ENCODE results near the gene UGDH. TPM values are rescaled to one million over a fixed set of nuclear protein-coding genes. Genes with fewer than 3 reads are reported as not detected.

The UGDH gene
- total and polyA plus RNA-seq, 2 of the 13 experiments (the other 11 are each of a cell fraction or from before 2014, with no cell fraction given): 99.0 to 384 TPM

GRCh38 chr4:39515669-39516401 lies 11.4 kb downstream of the UGDH start (continued):
- TF ChIP-seq ZNF770 (CRISPR knock-in tag; IDR thresholded peaks at IDR 0.05) (peak; percentile 94), ZNF644 (CRISPR knock-in tag; IDR thresholded peaks at IDR 0.05; ENCODE audit: low read depth) (0 out of 2 replicates have a peak, but pooled peaks have one; percentile 8), ZFP90 (CRISPR knock-in tag; IDR thresholded peaks at IDR 0.05; ENCODE audit: borderline replicate concordance) (0 out of 2 replicates have a peak, but pooled peaks have one; percentile 37), ZBTB38 (CRISPR knock-in tag; IDR thresholded peaks at IDR 0.05) (peak; percentile 76; the same call in 1 of the 2 replicates), ZNF501 (CRISPR knock-in tag; IDR thresholded peaks at IDR 0.05) (peak; percentile 62; the same call in 1 of the 2 replicates), NFKB2 (CRISPR knock-in tag; IDR thresholded peaks at IDR 0.05; ENCODE audit: borderline replicate concordance) (0 out of 2 replicates have a peak, but pooled peaks have one; percentile 40), EHMT2 (IDR thresholded peaks at IDR 0.05; ENCODE audit: borderline replicate concordance, low read depth, low read length) (0 out of 2 replicates have a peak, but pooled peaks have one; percentile 7), ZMYM2 (CRISPR knock-in tag; IDR thresholded peaks at IDR 0.05) (0 out of 2 replicates have a peak, but pooled peaks have one; percentile 37), ZNF574 (CRISPR knock-in tag; IDR thresholded peaks at IDR 0.05) (peak; percentile 28; the same call in 1 of the 2 replicates), RAD21 (CRISPR knock-in tag; IDR thresholded peaks at IDR 0.05) (peak; percentile 11; the same call in 1 of the 2 replicates), ZNF121 (CRISPR knock-in tag; IDR thresholded peaks at IDR 0.05) (peak; percentile 64), ZMYM3 (CRISPR knock-in tag; IDR thresholded peaks at IDR 0.05) (0 out of 2 replicates have a peak, but pooled peaks have one; percentile 11)
